ENCODE results near the gene RGSL1.

Gene RGSL1

GRCh38 chr1:182533896-182534295 is 84.0 kb downstream of the RGSL1 start:
- in situ Hi-C loops (cut with HindIII; ENCODE audit: low sequenced_read_pairs), result no loop called here

- in situ Hi-C loops (cut with HindIII; ENCODE audit: low sequenced_read_pairs), result no loop called here
Observed at GRCh38 chr1:182549346-182549745, 99.4 kb downstream of the RGSL1 start.

GRCh38 chr1:182549811-182550210 is 99.9 kb downstream of the RGSL1 start:
- in situ Hi-C loops (cut with HindIII; ENCODE audit: low sequenced_read_pairs), result no loop called here

- in situ Hi-C loops (cut with HindIII; ENCODE audit: low sequenced_read_pairs), result no loop called here
Observed at GRCh38 chr1:182552527-182552926, 102.6 kb downstream of the RGSL1 start.

- in situ Hi-C loops (cut with HindIII; ENCODE audit: low sequenced_read_pairs), result no loop called here
Observed at GRCh38 chr1:182555493-182555892, 105.5 kb downstream of the RGSL1 start.

GRCh38 chr1:182556279-182556678 is 106.3 kb downstream of the RGSL1 start:
- in situ Hi-C loops (cut with HindIII; ENCODE audit: low sequenced_read_pairs), result no loop called here

- in situ Hi-C loops (cut with HindIII; ENCODE audit: low sequenced_read_pairs), result no loop called here
Observed at GRCh38 chr1:182560392-182560984, 110.5 kb downstream of the RGSL1 start.

- in situ Hi-C loops (cut with HindIII; ENCODE audit: low sequenced_read_pairs), result no loop called here
Observed at GRCh38 chr1:182561456-182561855, 111.5 kb downstream of the RGSL1 start.

- in situ Hi-C loops (cut with HindIII; ENCODE audit: low sequenced_read_pairs), result no loop called here
Observed at GRCh38 chr1:182563095-182563494, 113.1 kb downstream of the RGSL1 start.

- in situ Hi-C loops (cut with HindIII; ENCODE audit: low sequenced_read_pairs), result no loop called here
Observed at GRCh38 chr1:182564406-182565004, 114.6 kb downstream of the RGSL1 start.

- in situ Hi-C loops (cut with HindIII; ENCODE audit: low sequenced_read_pairs), result no loop called here
Observed at GRCh38 chr1:182565537-182565936, 115.6 kb downstream of the RGSL1 start.

GRCh38 chr1:182567629-182568028 is 117.7 kb downstream of the RGSL1 start:
- in situ Hi-C loops (cut with HindIII; ENCODE audit: low sequenced_read_pairs), result no loop called here

GRCh38 chr1:182568647-182569284 is 118.8 kb downstream of the RGSL1 start:
- in situ Hi-C loops (cut with HindIII; ENCODE audit: low sequenced_read_pairs), result no loop called here

GRCh38 chr1:182569939-182570610 is 120.1 kb downstream of the RGSL1 start:
- in situ Hi-C loops (cut with HindIII; ENCODE audit: low sequenced_read_pairs), result no loop called here

- in situ Hi-C loops (cut with HindIII; ENCODE audit: low sequenced_read_pairs), result no loop called here
Observed at GRCh38 chr1:182570611-182570970, 120.6 kb downstream of the RGSL1 start.

- in situ Hi-C loops (cut with HindIII; ENCODE audit: low sequenced_read_pairs), result no loop called here
Observed at GRCh38 chr1:182574156-182574555, 124.2 kb downstream of the RGSL1 start.

GRCh38 chr1:182575540-182576149 is 125.7 kb downstream of the RGSL1 start:
- in situ Hi-C loops (cut with HindIII; ENCODE audit: low sequenced_read_pairs), result no loop called here

- in situ Hi-C loops (cut with HindIII; ENCODE audit: low sequenced_read_pairs), result no loop called here
Observed at GRCh38 chr1:182580736-182581135, 130.8 kb downstream of the RGSL1 start.

- in situ Hi-C loops (cut with HindIII; ENCODE audit: low sequenced_read_pairs), result no loop called here
Observed at GRCh38 chr1:182584746-182585145, 134.8 kb downstream of the RGSL1 start.

GRCh38 chr1:182586380-182586779 is 136.4 kb downstream of the RGSL1 start:
- in situ Hi-C loops (cut with HindIII; ENCODE audit: low sequenced_read_pairs), result no loop called here

- in situ Hi-C loops (cut with HindIII; ENCODE audit: low sequenced_read_pairs), result no loop called here
Observed at GRCh38 chr1:182587093-182587492, 137.1 kb downstream of the RGSL1 start.

Data from endothelial cell of hepatic sinusoid (primary cell).